Measurements from ENCODE around the gene CDAN1. TPM values are rescaled to one million over a fixed set of nuclear protein-coding genes. Genes with fewer than 3 reads are reported as not detected.

The CDAN1 gene
- total and polyA plus RNA-seq, 2 donors (not counting 3 experiments of a cell fraction or from before 2014, with no cell fraction given): 7.2 to 23.4 TPM

GRCh38 chr15:42707873-42708544 is 28.9 kb downstream of the CDAN1 start:
- Histone ChIP-seq H3K4me3 (replicated peaks in 1 of 3; ENCODE audit: insufficient read depth in 1 of 3, low read depth in 1 of 3, low read length in 3 of 3) (no peak overlapping the region), H3K79me2 (ENCODE audit: control insufficient read depth, insufficient read depth, low read length) (no peaks in the 10 kb centered on the region), H3K4me1 (ENCODE audit: control insufficient read depth, extremely low read depth, insufficient read depth, low read length) (peaks cover 12% of the 10 kb centered on the region), H2AFZ (ENCODE audit: low read depth, low read length) (no peak overlapping the region), H3K27ac (ENCODE audit: insufficient read depth, low read depth, low read length) (peak overlapping the region; percentile 7), H3K9ac (replicated peaks; ENCODE audit: extremely low read depth, insufficient read depth, low read length) (no peak overlapping the region), H3K9me1 (replicated peaks; ENCODE audit: control insufficient read depth, extremely low read depth, insufficient read depth, low read length) (no peaks in the 10 kb centered on the region), H3K4me2 (ENCODE audit: insufficient read depth, low read length) (no peak overlapping the region), H3K9me3 (replicated peaks; ENCODE audit: control insufficient read depth, insufficient read depth, low read length) (no peaks in the 10 kb centered on the region), H3K36me3 (ENCODE audit: control insufficient read depth in 2 of 2, extremely low read depth in 1 of 2, insufficient read depth in 2 of 2, low read length in 2 of 2) (no peaks in the 10 kb centered on the region), H3K27me3 (ENCODE audit: control insufficient read depth in 2 of 2, insufficient read depth in 2 of 2, low read length in 2 of 2) (no peaks in the 10 kb centered on the region), H4K20me1 (replicated peaks; ENCODE audit: control insufficient read depth, extremely low read depth, insufficient read depth, low read length) (no peaks in the 10 kb centered on the region)
- TF ChIP-seq POLR2A (IDR thresholded peaks at IDR 0.05; ENCODE audit: low read depth, low read length): no peak
- no peak for TF ChIP-seq CTCF (IDR thresholded peaks at IDR 0.05; ENCODE audit: extremely low read depth in 1 of 2, insufficient read depth in 1 of 2, low read depth in 1 of 2, low read length in 2 of 2)
- TF ChIP-seq MYC (IDR thresholded peaks at IDR 0.05; ENCODE audit: low read depth, low read length): no peak
- TF ChIP-seq POLR2AphosphoS5 (IDR thresholded peaks at IDR 0.05; ENCODE audit: insufficient read depth, low read depth, low read length): no peak
- TF ChIP-seq GATA2 (IDR thresholded peaks at IDR 0.05; ENCODE audit: insufficient read depth, insufficient read length, low read depth, low read length): no peak
- intact Hi-C loops (cut with micrococcal nuclease): loop anchor here (10.0 kb wide), 3 partner anchors 327 to 577 kb away; no protein-coding TSS in a partner anchor
- DNase-seq (ENCODE audit: low read depth, low spot score): peak; percentile 47
- dilution Hi-C loops (cut with MboI; ENCODE audit: extremely low pct_ligation_motif_present, low sequenced_read_pairs): no loop called here
- no TSS peak for BruUV-seq (replicated peaks)
- no peak for FAIRE-seq
- CTCF ChIA-PET: interaction anchor here (1.8 to 5.7 kb wide), 2 partner anchors 15 to 218 kb away, joined by 10 to 37 read pairs; no protein-coding TSS in a partner anchor
- POLR2A ChIA-PET: no interaction called here
